GM21367 (cell line): Measurements from ENCODE around the gene RNF135.
"Not testable (repeated sequence)": the region's sequence is repeated elsewhere in the genome, so short reads cannot be mapped to it uniquely, and the experiment has no call there.

Source experiments
- ATAC-seq: cut with Tn5 transposase; IDR thresholded peaks from one replicate; pipeline ENCODE4 v1.9.1; 2021; ENCODE audit not compliant: unreplicated experiment

RNF135 gene

DNA sequence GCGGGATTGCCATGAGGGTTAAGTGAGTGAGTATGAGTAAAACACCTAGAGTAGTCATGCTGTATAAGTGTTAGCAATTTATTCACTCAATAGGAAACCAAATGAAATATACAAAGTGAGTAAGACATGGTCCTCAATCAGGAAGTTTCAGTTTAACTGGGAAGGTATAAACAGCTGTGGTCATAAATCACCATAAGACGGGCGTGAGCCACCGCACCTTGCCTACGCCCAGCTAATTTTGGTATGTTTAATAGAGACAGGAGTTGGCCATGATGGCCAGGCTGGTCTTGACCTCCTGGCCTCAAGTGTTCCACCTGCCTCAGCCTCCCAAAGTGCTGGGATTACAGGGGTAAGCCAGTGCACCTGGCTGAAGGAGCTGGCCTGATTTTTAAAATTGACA lies 27.0 kb downstream of the RNF135 start:
- no peak for ATAC-seq

DNA sequence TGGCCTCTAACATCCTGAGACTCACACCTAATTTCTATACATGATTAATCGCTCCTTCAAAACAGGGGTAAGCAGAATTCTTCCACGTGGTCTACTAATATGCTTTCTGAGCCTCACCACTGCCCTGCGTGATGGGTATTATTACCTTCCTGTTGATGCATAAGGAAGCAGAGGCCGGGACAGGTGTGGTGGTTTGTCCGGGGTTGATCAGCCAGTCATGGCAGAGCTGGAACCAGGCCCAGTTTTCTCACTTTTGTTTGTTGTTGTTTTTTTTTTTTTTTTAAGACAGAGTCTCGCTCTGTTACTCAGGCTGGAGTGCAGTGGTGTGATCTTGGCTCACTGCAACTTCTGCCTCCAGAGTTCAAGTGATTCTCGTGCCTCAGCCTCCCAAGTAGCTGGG lies 31.2 kb downstream of the RNF135 start:
- no peak for ATAC-seq

DNA sequence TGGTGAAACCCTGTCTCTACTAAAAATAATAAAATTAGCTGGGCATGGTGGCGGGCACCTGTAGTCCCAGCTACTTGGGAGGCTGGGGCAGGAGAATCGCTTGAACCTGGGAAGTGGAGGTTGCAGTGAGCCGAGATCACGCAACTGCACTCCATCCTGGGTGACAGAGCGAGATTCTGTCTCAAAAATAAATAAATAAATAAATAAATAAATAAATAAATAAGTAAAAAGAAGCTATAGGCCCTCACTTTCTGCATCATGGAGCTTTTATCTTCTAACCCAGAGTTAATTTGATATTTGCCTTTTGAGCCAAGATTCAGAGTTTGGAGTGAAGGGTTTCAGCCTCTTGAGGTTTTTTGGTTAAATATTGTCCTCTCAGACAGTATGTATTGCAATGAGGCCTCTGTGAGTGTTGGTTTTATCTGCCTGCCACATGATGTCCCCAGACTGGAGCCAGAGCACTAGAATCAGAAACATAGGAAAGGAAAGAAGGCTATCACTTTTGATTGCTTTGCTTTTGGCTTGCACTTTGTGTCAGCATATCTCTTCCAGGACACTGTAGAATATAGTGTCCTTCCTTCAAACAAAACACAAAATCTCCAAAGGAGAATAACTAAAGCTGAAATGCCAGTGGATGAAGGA lies 32.5 kb downstream of the RNF135 start:
- ATAC-seq, result no peak

DNA sequence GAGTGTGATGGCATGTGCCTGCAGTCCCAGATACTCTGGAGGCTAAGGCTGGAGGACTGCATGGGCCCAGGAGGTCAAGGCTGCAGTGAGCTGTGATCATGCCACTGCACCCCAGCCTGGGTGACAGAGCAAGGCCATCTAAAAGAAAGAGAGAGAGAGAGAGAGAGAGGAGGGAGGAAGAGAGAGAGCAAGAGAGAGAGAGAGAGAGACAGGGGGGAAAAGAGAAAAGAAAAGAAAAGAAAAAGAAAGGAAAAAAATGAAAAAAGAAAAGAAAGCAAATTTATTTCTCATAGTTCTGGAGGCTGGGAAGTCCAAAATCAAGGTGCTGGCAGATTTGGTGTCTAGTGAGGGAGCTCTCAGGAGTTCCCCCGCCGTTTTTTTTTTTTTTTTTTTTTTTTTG lies 33.3 kb downstream of the RNF135 start:
- ATAC-seq, result no peak

DNA sequence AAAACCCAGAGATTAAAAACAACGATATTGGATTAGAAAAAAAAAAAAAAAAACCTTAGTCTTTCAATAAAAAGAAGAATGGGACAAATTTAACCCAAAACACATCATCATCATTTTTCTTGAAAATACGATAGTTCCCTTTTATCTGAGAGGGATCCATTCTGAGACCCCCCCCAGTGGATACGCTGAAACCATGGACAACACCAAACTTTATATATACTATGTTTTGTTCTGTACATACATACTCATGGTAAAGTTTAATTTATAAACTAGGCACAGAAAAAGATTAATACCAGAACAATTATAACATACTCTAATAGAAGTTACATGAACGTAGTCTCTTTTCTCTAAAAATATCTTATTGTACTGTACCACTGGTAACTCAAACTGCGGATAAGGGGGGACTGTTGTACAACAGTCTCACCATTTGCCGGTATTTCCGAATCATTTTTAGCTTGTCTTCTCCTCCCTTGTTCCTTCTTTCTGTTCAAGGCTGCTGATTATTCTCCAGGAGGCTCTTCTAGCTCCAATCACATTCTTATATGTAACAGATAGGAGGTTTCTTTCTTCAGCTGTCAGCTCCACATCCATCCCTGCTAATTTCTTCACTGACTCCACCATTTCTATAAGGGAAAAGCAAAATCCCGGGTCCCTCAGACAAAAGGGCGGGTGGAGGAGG lies 37.0 kb downstream of the RNF135 start:
- ATAC-seq, result no peak

DNA sequence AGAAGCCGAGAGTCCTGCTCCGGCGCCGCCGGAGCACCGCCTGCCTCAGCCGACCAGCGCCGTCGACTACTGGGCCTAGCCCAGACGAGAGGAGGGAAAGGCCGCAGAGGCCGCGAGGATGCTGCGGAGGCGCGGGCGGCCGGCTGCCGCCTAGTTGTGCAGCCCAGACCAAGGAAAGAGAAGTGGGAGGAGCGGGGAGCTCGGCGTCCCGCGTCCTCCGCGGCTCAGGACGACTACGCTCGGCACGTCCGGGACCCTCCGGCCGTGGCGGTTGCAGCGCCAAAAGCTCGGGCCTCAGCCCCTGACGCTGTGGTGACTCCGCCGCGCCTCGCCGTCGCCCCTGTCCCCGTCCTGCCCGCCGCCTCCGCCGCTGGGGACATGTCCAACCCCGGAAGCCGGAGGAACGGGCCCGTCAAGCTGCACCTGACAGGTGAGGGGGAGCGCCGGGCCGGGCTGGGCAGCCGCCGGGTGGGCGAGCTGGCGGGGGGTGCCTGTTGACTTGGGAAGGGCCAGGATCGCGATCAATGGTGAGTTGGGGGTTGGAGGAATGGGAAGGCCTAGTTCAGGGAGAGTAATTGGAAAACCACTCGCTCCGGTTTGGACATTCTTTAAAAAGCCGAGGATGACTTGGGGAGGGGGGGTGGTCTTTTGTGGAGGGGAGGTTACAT lies 37.7 kb downstream of the RNF135 start:
- ATAC-seq, result no peak

DNA sequence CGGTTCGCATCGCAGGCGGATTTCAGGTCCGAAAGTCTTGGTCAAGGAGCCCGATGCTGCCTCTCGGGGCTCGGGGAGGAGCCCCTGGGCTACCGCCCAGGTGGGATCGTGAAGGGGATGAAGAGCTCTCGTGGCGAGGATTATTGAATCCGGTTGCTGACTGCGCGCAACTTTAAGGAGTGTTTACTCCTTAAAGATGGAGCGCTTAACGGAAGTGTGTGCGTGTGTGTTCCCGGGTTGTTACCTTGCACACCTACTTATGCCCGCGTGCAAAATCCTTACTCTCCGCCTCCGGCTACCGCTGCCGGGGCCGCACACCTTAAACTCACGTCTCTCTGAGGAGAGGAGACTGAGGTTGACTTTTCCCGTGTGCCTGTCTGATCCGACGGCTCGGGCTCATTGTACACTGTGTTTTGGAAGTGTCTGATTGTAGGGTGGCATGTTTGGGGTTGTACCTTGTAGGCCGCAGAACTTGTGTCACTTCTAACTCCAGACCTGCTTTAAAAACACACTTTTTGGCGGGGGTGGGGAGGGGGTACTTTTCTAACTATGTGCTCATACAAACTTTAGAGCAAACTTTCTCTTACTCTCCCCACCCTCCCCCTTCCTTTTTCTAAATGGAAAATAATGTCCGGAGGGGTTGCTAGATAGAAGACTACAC lies 38.3 kb downstream of the RNF135 start:
- ATAC-seq, result not testable (repeated sequence)

DNA sequence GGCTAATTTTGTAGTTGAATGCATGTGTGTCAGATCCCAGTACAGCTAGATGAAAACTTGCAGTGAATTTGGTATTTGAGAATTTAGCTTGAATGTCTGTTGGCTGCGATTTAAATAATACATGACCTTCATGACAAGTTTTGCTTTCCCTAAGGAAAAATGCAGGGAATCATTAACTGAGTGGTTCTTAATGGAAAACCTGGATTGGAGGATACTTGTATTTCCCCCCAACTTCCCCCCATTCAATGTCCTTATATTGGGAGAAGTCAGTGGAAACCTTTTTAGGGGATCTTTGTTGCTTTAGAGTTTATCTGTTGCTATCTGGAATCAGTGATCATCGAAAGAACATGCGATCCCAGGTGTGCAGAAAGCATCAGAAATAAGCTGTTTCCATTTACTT lies 39.2 kb downstream of the RNF135 start:
- not testable (repeated sequence) for ATAC-seq

DNA sequence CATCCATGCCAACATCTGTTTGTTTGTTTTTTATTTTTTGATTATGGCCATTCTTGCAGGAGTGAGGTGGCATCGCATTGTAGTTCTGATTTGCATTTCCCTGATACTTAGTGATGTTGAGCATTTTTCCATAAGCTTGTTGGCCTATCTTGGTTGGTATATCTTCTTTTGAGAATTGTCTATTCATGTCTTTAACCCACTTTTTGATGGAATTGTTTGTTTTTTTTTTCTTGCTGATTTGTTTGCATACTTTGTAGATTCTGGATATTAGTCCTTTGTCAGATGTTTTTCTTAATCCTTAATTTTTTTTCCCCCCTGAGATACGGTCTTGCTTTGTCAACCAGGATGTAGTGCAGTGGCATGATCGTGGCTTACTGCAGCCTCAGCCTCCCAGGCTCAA lies 43.0 kb downstream of the RNF135 start:
- no peak for ATAC-seq

DNA sequence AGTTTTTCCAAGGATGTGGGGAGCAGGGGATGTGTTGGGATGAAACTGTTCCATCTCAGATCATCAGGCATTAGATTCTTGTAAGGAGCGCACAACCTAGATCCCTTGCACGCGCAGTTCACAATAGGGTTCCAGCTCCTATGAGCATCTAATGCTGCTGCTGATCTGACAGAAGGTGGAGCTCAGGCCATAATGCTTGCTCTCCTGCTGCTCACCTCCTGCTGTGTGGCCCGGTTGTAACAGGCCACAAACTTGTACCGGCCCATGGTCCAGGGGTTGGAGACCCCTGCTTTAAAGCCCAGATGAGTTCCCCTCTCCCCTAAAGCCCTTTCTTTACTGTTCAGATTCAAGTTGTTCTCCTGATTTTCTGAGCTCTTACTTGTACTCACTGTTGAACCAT lies 44.8 kb downstream of the RNF135 start:
- no peak for ATAC-seq

DNA sequence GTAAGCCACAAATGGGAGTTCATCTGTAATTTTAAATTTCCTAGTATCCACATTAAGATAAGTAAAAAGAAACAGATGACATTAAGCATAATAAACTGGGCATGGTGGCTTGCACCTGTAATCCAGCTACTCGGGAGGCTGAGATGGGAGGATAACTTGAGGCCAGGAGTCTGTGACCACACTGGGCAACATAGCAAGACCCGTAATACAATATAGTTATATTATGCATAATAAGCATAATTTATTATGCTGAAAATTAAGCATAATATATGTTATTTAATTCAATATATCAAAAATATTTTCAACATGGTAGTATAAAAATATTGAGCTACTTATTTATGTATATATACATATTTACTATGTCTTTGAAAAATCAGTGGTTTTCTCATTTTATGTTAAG lies 48.2 kb downstream of the RNF135 start:
- no peak for ATAC-seq

DNA sequence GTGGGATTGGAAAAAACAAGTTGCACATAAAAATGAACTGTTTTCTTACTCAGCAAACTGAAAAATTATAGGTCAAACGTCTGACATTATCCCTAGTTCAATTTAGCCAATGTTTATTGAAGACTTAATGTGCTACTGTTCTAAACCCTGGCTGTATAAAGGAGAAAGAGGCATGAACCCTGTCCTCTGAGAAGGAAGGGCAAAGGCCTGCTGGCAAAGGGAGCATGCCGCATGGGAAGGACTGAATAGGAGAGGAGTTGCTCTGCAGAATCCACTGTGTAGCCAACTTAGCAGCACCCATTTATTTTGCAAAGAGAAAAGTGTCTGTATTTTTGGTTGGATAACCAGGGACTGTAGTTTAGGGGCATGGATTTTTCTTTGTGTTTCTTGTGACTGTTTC lies 52.3 kb downstream of the RNF135 start:
- not testable (repeated sequence) for ATAC-seq

DNA sequence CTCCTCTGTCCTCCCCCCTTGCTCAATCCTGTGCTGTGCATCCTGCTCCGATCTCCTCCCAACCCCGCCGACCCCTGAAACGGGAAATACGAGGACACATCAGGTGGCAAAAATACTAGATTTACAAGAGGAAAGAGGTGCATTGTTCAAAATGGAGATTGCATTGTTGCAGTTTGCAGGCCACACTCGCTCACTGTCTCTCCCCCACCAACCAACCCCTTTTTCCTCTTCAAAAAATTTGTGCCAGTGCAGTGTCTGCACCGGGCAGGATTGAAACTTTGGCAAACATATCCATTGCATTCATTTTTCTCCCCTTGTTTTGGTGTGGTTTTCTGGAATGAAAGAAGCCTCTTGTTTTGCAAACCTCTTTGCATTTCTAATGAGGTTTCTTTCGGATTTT lies 61.0 kb downstream of the RNF135 start:
- no peak for ATAC-seq

DNA sequence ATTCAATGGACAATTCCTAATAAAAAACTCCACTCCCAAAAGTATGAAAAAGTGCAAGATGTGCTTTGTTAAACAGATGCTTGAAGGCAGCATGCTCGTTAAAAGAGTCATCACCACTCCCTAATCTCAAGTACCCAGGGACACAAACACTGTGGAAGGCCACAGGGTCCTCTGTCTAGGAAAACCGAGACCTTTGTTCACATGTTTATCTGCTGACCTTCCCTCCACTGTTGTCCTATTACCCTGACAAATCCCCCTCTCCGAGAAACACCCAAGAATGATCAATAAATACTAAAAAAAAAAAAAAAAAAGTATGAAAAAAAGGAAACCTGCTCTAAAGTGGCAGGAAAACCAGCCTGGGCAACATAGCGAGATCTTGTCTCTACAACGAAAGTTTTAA lies 64.8 kb downstream of the RNF135 start:
- not testable (repeated sequence) for ATAC-seq

DNA sequence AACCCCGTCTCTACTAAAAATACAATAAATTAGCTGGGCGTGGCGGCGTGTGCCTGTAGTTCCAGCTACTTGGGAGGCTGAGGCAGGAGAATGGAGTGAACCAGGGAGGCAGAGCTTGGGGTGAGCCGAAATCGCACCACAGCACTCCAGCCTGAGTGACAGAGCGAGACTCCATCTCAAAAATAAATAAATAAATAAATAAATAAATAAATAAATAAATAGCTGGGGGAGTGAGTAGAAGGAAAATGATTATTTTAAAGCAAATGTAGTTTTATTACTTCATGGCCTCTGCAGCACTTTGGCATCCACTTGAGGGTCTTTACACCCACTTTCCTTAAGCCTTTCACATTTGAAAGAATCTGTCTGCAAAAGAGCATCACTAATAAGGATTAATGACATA lies 70.0 kb downstream of the RNF135 start:
- not testable (repeated sequence) for ATAC-seq

DNA sequence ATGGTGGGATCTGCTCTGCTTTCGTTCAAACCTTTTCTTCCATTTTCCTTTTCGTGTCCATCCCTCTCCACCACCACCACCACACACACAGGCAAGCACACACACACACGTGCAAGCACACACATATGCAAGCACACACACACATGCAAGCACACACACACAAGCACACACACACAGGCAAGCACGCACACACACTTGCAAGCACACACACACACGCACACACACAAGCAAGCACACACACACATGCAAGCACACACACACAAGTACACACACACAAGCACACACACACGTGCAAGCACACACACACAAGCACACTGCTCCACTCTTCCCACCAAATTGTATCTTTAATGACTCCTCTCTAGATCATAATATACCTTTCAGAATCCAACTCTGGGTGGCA lies 71.5 kb downstream of the RNF135 start:
- not testable (repeated sequence) for ATAC-seq

DNA sequence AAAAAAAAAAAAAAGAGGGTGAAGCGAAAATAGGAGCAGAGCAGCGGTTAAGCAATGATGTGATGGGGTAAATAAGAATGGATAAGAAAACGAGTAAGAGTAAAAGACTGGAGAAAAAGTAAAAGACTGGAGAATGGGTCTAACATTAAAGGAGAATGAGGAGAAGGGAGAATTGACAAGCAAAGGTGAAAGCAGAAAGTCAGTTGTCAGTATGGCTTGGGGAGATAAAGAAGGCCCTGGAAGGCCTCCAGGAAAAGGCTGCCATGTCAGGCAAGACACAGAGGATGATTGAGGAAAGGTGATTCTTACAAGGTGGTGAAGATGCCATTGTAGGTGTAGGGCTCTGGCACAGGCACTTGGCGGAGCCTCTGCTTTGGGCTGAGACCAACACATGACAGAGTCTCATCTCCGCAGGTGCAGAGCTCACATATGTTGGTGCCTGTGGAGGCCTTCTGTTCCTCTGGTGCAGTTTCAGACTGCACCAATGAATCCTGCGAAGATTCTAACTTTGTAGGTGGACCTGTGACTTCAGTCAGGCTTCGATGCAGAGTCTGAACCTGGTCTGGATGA lies 76.1 kb downstream of the RNF135 start:
- ATAC-seq, result not testable (repeated sequence)

DNA sequence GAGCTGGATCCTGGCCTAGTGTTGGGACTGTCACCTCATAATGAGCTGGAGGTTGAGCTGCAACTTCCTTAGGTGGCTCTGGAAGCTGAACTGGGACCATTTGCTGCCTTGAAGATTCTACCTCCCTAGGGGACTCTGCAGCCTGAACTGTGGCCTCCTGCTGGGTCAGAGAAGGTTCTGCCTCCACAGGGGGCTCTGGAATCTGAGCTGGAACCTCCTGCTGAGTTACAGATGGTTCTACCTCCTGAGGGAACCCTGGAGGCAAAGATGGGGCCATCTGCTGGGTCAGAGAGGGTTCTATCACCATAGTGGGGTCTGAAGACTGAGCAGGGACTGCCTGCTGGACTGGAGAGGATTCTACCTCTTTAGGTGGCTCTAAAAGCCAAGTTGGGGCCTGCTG lies 77.3 kb downstream of the RNF135 start:
- ATAC-seq, result no peak

DNA sequence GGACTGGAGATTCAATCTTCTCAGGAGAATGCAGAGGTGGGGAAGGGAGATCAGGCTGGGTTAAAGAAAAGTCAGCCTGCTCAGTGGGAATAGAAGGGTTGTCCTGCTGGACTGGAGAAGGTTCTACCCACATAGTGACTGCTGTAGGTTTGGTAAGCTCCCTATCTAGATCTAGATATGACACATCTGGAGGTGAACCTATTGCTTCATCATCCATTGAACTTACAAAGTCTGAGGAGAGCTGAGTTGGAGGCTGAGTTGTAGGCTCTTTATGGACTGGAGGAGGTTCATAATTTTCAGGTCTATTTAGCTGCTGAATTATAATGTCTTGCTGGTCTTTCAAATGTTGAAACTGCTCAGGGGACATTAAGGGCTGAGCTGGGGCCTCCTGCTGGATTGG lies 77.9 kb downstream of the RNF135 start:
- ATAC-seq, result no peak
